Smooth muscle cell (in vitro differentiated cells): ENCODE results near the gene ZNF593OS. TPM values are rescaled to one million over a fixed set of nuclear protein-coding genes. Genes with fewer than 3 reads are reported as not detected.

ENCODE experiments used
- DNase-seq: peaks from one replicate; lab custom pipeline; 2025; ENCODE audit not compliant: unreplicated experiment; lab: John Stamatoyannopoulos, UW
- H2AFZ ChIP-seq: fragments of 200-600 bp; sonication (generic); 2 replicates; pipeline ENCODE4 v1.6.0; 2016; ENCODE audit warnings: antibody characterized with exemption, low read depth, mild to moderate bottlenecking
- H3F3A ChIP-seq: fragments of 200-600 bp; sonication (generic); 2 replicates; pipeline ENCODE4 v1.6.0; 2017; ENCODE audit warnings: antibody characterized with exemption, low read depth
- H3K27ac ChIP-seq: fragments of 200-600 bp; sonication (generic); 2 replicates; pipeline ENCODE4 v1.5.1; 2016; ENCODE audit warnings: low read depth, mild to moderate bottlenecking
- H3K27me3 ChIP-seq: fragments of 200-600 bp; sonication (generic); 2 replicates; pipeline ENCODE4 v1.6.1; 2016; ENCODE audit warnings: low read depth, mild to moderate bottlenecking
- H3K36me3 ChIP-seq: fragments of 200-600 bp; sonication (generic); 2 replicates; pipeline ENCODE4 v1.5.1; 2016; ENCODE audit warnings: low read depth
- H3K4me1 ChIP-seq: fragments of 200-600 bp; sonication (generic); 2 replicates; pipeline ENCODE4 v1.5.1; 2016; ENCODE audit warnings: low read depth
- H3K4me2 ChIP-seq: fragments of 200-600 bp; sonication (generic); 2 replicates; pipeline ENCODE4 v1.6.0; 2016; ENCODE audit warnings: mild to moderate bottlenecking
- H3K4me3 ChIP-seq: fragments of 200-600 bp; sonication (generic); 2 replicates; pipeline ENCODE4 v1.5.1; 2016; ENCODE audit warnings: mild to moderate bottlenecking
- H3K79me2 ChIP-seq: fragments of 200-600 bp; sonication (generic); 2 replicates; pipeline ENCODE4 v1.6.0; 2016; ENCODE audit warnings: low read depth, mild to moderate bottlenecking
- H3K9ac ChIP-seq: fragments of 200-600 bp; sonication (generic); 2 replicates; pipeline ENCODE4 v1.6.0; 2016; ENCODE audit warnings: low read depth
- H3K9me3 ChIP-seq: fragments of 200-600 bp; sonication (generic); replicated peaks from 2 replicates; pipeline ENCODE4 v1.5.1; 2016; ENCODE audit warnings: low read depth
- H4K20me1 ChIP-seq: fragments of 200-600 bp; sonication (generic); 2 replicates; pipeline ENCODE4 v1.6.0; 2016; ENCODE audit warnings: low read depth
- CTCF ChIP-seq: fragments of 200-600 bp; sonication (generic); IDR thresholded peaks from 2 replicates; pipeline ENCODE4 v1.5.1; 2017; ENCODE audit warnings: borderline replicate concordance, mild to moderate bottlenecking, antibody characterized with exemption; ENCODE audit not compliant: insufficient read depth, poor library complexity, severe bottlenecking
- WGBS: methylation state at CpG from one replicate; pipeline ENCODE4 v1.1.7; 2016; ENCODE audit warnings: low lambda C conversion rate; 5-methylcytosine and 5-hydroxymethylcytosine counted together
- polyA plus RNA-seq: library from polyadenylated mRNA; unstranded; fragments of >200 nt; fragmentation: Nextera tagmentation; extraction: Ambion mirVana; gene quantifications from 2 replicates; pipeline ENCODE4 v1.2.1, GENCODE V29; 2016
- total RNA-seq: library from RNA; depleted of rRNA; stranded (reverse); fragments of >200 nt; gene quantifications from 2 replicates; pipeline ENCODE4 v1.2.3, GENCODE V29; 2014

The ZNF593OS gene
- total and polyA plus RNA-seq, 2 experiments from 2014 or later = not detected

- 92% methylated on average over 11 of the region's 11 CpGs for WGBS
- no peaks in the 10 kb centered on the region for H3K36me3 ChIP-seq
- no peak overlapping the region for H3K9ac ChIP-seq
- H3K27me3 ChIP-seq = no peaks in the 10 kb centered on the region
- no peaks in the 10 kb centered on the region for H3K9me3 ChIP-seq
- no peak overlapping the region for H3K4me3 ChIP-seq
- H2AFZ ChIP-seq = no peak overlapping the region
- no peaks in the 10 kb centered on the region for H3K79me2 ChIP-seq
- TF ChIP-seq CTCF = no peak
- H4K20me1 ChIP-seq = no peaks in the 10 kb centered on the region
- no peaks in the 10 kb centered on the region for H3F3A ChIP-seq
- no peaks in the 10 kb centered on the region for H3K4me1 ChIP-seq
- H3K4me2 ChIP-seq = no peak overlapping the region
- DNase-seq = no peak
- no peak overlapping the region for H3K27ac ChIP-seq
Observed at GRCh38 chr1:26218906-26219494, 47.4 kb upstream of the ZNF593OS start.

- no peaks in the 10 kb centered on the region for H3K4me1 ChIP-seq
- H3K4me3 ChIP-seq = no peak overlapping the region
- no peaks in the 10 kb centered on the region for H3K36me3 ChIP-seq
- H3K79me2 ChIP-seq = no peaks in the 10 kb centered on the region
- H3K27me3 ChIP-seq = no peaks in the 10 kb centered on the region
- DNase-seq = no peak
- H4K20me1 ChIP-seq = no peaks in the 10 kb centered on the region
- no peak overlapping the region for H2AFZ ChIP-seq
- 60% methylated on average over 3 of the region's 3 CpGs for WGBS
- H3F3A ChIP-seq = no peaks in the 10 kb centered on the region
- H3K9me3 ChIP-seq = no peaks in the 10 kb centered on the region
- H3K9ac ChIP-seq = no peak overlapping the region
- H3K4me2 ChIP-seq = no peak overlapping the region
- no peak overlapping the region for H3K27ac ChIP-seq
- TF ChIP-seq CTCF = no peak
Observed at GRCh38 chr1:26215246-26215645, 43.6 kb upstream of the ZNF593OS start.

GRCh38 chr1:26213335-26213905, 41.8 kb upstream of the ZNF593OS start:
- Histone ChIP-seq H3K36me3 (no peaks in the 10 kb centered on the region), H3K27me3 (no peaks in the 10 kb centered on the region), H3K4me1 (no peaks in the 10 kb centered on the region), H3K79me2 (no peaks in the 10 kb centered on the region), H2AFZ (no peak overlapping the region), H3K27ac (no peak overlapping the region), H4K20me1 (no peaks in the 10 kb centered on the region), H3F3A (no peaks in the 10 kb centered on the region), H3K4me3 (no peak overlapping the region), H3K9me3 (no peaks in the 10 kb centered on the region), H3K4me2 (no peak overlapping the region), H3K9ac (no peak overlapping the region)
- TF ChIP-seq CTCF = no peak
- WGBS = 68% methylated on average over 6 of the region's 6 CpGs
- no peak for DNase-seq

DNA sequence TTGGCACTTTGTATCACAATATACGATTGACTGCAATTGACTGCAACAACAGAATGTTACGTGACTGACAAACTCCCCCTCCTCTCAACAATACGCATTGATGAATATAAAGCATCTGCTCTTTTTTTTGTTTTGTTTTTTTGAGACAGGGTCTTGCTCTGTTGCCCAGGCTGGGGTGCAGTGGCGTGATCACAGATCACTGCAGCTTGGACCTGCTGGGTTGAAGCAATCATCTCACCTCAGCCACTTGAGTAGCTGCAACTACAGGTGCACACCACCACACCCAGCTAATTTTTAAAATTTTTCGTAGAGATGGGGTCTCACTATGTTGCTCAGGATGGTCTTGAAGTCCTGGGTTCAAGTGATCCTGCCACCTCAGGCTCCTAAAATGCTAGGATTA, 41.1 kb upstream of the ZNF593OS start:
- no peak overlapping the region for H3K27ac ChIP-seq
- no peak overlapping the region for H3K4me2 ChIP-seq
- H3K4me3 ChIP-seq = no peak overlapping the region

More for the DNA sequence above, 41.1 kb upstream of the ZNF593OS start:
- WGBS = 92% methylated on average over 5 of the region's 5 CpGs
- no peaks in the 10 kb centered on the region for H3F3A ChIP-seq
- H3K4me1 ChIP-seq = no peaks in the 10 kb centered on the region
- H2AFZ ChIP-seq = no peak overlapping the region
- H3K27me3 ChIP-seq = no peaks in the 10 kb centered on the region
- DNase-seq = no peak
- no peaks in the 10 kb centered on the region for H3K36me3 ChIP-seq
- H3K9me3 ChIP-seq = no peaks in the 10 kb centered on the region
- H3K9ac ChIP-seq = no peak overlapping the region
- no peak for TF ChIP-seq CTCF
- H3K79me2 ChIP-seq = no peaks in the 10 kb centered on the region
- H4K20me1 ChIP-seq = no peaks in the 10 kb centered on the region
